ENCODE results near the gene COBLL1.
"Not testable (repeated sequence)": the region's sequence is repeated elsewhere in the genome, so short reads cannot be mapped to it uniquely, and the experiment has no call there.

Gene COBLL1

GRCh38 chr2:164859906-164860693 is 18.5 kb upstream of the COBLL1 start:
- DNase-seq (ENCODE audit: low read depth) = not testable (repeated sequence)

GRCh38 chr2:164859251-164859818 is 17.7 kb upstream of the COBLL1 start:
- no peak for DNase-seq (ENCODE audit: low read depth)

- DNase-seq (ENCODE audit: low read depth) = no peak
Observed at GRCh38 chr2:164852086-164852485, 10.5 kb upstream of the COBLL1 start.

- no peak for DNase-seq (ENCODE audit: low read depth)
Observed at GRCh38 chr2:164850235-164850634, 8.6 kb upstream of the COBLL1 start.

GRCh38 chr2:164849506-164849905 is 7.9 kb upstream of the COBLL1 start:
- no peak for DNase-seq (ENCODE audit: low read depth)

GRCh38 chr2:164847981-164848741 is 6.5 kb upstream of the COBLL1 start:
- DNase-seq (ENCODE audit: low read depth) = no peak

- no peak for DNase-seq (ENCODE audit: low read depth)
Observed at GRCh38 chr2:164847291-164847690, 5.7 kb upstream of the COBLL1 start.

- no peak for DNase-seq (ENCODE audit: low read depth)
Observed at GRCh38 chr2:164846276-164846675, 4.7 kb upstream of the COBLL1 start.

GRCh38 chr2:164843346-164843911 is 1.8 kb upstream of the COBLL1 start:
- no peak for DNase-seq (ENCODE audit: low read depth)

GRCh38 chr2:164842624-164842966 is 972 bp upstream of the COBLL1 start:
- no peak for DNase-seq (ENCODE audit: low read depth)

- DNase-seq (ENCODE audit: low read depth) = no peak
Observed at GRCh38 chr2:164840930-164841718, 499 bp downstream of the COBLL1 start.

- no peak for DNase-seq (ENCODE audit: low read depth)
Observed at GRCh38 chr2:164840458-164840929, 1.1 kb downstream of the COBLL1 start.

GRCh38 chr2:164839914-164840457 is 1.6 kb downstream of the COBLL1 start:
- no peak for DNase-seq (ENCODE audit: low read depth)

- DNase-seq (ENCODE audit: low read depth) = no peak
Observed at GRCh38 chr2:164837807-164838206, 3.8 kb downstream of the COBLL1 start.

GRCh38 chr2:164836907-164837306 is 4.7 kb downstream of the COBLL1 start:
- DNase-seq (ENCODE audit: low read depth) = no peak

GRCh38 chr2:164835302-164835701 is 6.3 kb downstream of the COBLL1 start:
- DNase-seq (ENCODE audit: low read depth) = no peak

- no peak for DNase-seq (ENCODE audit: low read depth)
Observed at GRCh38 chr2:164831887-164832286, 9.7 kb downstream of the COBLL1 start.

GRCh38 chr2:164831180-164831579 is 10.4 kb downstream of the COBLL1 start:
- no peak for DNase-seq (ENCODE audit: low read depth)

- DNase-seq (ENCODE audit: low read depth) = no peak
Observed at GRCh38 chr2:164826293-164827243, 15.1 kb downstream of the COBLL1 start.

- no peak for DNase-seq (ENCODE audit: low read depth)
Observed at GRCh38 chr2:164824872-164825271, 16.8 kb downstream of the COBLL1 start.

All from fibroblast of the conjunctiva (primary cell).